DOHH2 (cell line): ENCODE measurements around the gene RRBP1.

Experiments
- H3F3A ChIP-seq: fragments of 200-600 bp; sonication (generic), shearing (Covaris generic); 2 replicates; pipeline ENCODE4 v1.6.0; 2016; ENCODE audit warnings: antibody characterized with exemption, mild to moderate bottlenecking; ENCODE audit not compliant: control insufficient read depth, insufficient read depth
- H3K27ac ChIP-seq: fragments of 200-600 bp; sonication (generic); 2 replicates; pipeline ENCODE4 v1.5.1; 2014; ENCODE audit warnings: low read depth, mild to moderate bottlenecking, low read length, moderate library complexity
- H3K27me3 ChIP-seq: fragments of 200-600 bp; sonication (generic); 2 replicates; pipeline ENCODE4 v1.6.1; 2014; ENCODE audit warnings: mild to moderate bottlenecking, low read length, mixed read lengths; ENCODE audit not compliant: control insufficient read depth
- H3K36me3 ChIP-seq: fragments of 200-600 bp; sonication (generic); 2 replicates; pipeline ENCODE4 v1.6.1; 2014; ENCODE audit warnings: mild to moderate bottlenecking, low read length, moderate library complexity, mixed read lengths; ENCODE audit not compliant: control insufficient read depth
- H3K4me1 ChIP-seq: fragments of 200-600 bp; sonication (generic); 2 replicates; pipeline ENCODE4 v1.6.1; 2014; ENCODE audit warnings: mild to moderate bottlenecking, low read length, mixed read lengths; ENCODE audit not compliant: control insufficient read depth
- H3K4me2 ChIP-seq: fragments of 200-600 bp; sonication (generic); 2 replicates; pipeline ENCODE4 v1.6.0; 2014; ENCODE audit warnings: mild to moderate bottlenecking, low read length, moderate library complexity
- H3K4me3 ChIP-seq: fragments of 200-600 bp; sonication (generic); 2 replicates; pipeline ENCODE4 v1.5.1; 2014; ENCODE audit warnings: mild to moderate bottlenecking, low read length, mixed read lengths
- H3K79me2 ChIP-seq: fragments of 200-600 bp; sonication (generic); 2 replicates; pipeline ENCODE4 v1.6.1; 2014; ENCODE audit warnings: mild to moderate bottlenecking, low read length, mixed read lengths; ENCODE audit not compliant: control insufficient read depth
- H3K9me2 ChIP-seq: fragments of 200-600 bp; sonication (generic); replicated peaks from 2 replicates; pipeline ENCODE4 v1.6.1; 2014; ENCODE audit warnings: mild to moderate bottlenecking, low read length, mixed read lengths; ENCODE audit not compliant: control insufficient read depth
- H3K9me3 ChIP-seq: fragments of 200-600 bp; sonication (generic); 2 replicates; pipeline ENCODE4 v1.6.1; 2014; ENCODE audit warnings: antibody characterized with exemption, low read length, mixed read lengths; ENCODE audit not compliant: control insufficient read depth, insufficient read depth
- H4K20me1 ChIP-seq: fragments of 200-600 bp; sonication (generic); 2 replicates; pipeline ENCODE4 v1.6.0; 2014; ENCODE audit warnings: low read depth, mild to moderate bottlenecking, antibody characterized with exemption, low read length, moderate library complexity; ENCODE audit not compliant: control insufficient read depth, insufficient read depth
- CTCF ChIP-seq: fragments of 200-600 bp; sonication (generic); IDR thresholded peaks from one replicate; pipeline ENCODE4 v1.5.1; 2014; ENCODE audit warnings: antibody characterized with exemption, mild to moderate bottlenecking, low read depth, low read length; ENCODE audit not compliant: poor library complexity, severe bottlenecking
- EZH2phosphoT487 ChIP-seq: fragments of 200-600 bp; sonication (generic); IDR thresholded peaks from 2 replicates; pipeline ENCODE4 v1.6.1; 2017; ENCODE audit warnings: borderline replicate concordance, mild to moderate bottlenecking, antibody characterized with exemption, low read length, moderate library complexity, mixed read lengths

Gene RRBP1

GRCh38 chr20:17606001-17606400, 76.0 kb downstream of the RRBP1 start:
- H3F3A ChIP-seq, result no peaks in the 10 kb centered on the region
- no peaks in the 10 kb centered on the region for H3K27me3 ChIP-seq
- no peaks in the 10 kb centered on the region for H4K20me1 ChIP-seq
- H3K36me3 ChIP-seq, result no peaks in the 10 kb centered on the region; the same call in 1 of the 2 replicates
- H3K4me1 ChIP-seq, result peaks cover 7% of the 10 kb centered on the region
- no peak overlapping the region for H3K4me3 ChIP-seq
- no peak for TF ChIP-seq EZH2phosphoT487
- no peak overlapping the region for H3K4me2 ChIP-seq
- H3K27ac ChIP-seq, result no peak overlapping the region
- H3K9me3 ChIP-seq, result no peaks in the 10 kb centered on the region
- H3K9me2 ChIP-seq, result no peaks in the 10 kb centered on the region
- H3K79me2 ChIP-seq, result no peaks in the 10 kb centered on the region

DNA sequence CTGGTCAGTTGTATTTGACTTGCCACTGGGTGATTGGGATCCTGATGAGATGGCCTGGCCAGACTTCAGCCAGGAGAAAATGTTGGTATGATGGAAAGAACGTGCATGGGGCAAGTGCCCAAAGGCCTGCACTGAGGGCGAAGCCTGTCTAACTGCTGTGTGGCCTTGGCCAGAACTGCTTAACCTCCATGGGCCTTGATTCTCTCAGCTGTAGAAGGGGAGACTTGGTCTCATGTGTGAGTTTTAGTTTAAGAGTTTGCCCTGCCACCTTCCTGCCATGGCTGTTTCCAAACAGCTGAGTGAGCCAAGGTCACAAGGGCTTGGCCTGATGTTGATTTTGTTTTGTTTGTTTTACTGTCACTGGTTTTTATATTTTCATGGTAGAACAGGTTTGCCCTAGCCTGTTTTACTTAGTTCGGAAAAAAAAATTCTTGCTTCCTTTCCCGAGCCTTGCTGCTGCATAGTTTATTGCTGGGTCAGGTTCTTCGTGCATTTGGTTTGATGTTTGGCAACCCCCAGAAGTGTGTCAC, 76.8 kb downstream of the RRBP1 start:
- Histone ChIP-seq H3K9me3 (no peaks in the 10 kb centered on the region), H3K27ac (no peak overlapping the region), H3F3A (no peaks in the 10 kb centered on the region), H4K20me1 (no peaks in the 10 kb centered on the region), H3K36me3 (no peaks in the 10 kb centered on the region; the same call in 1 of the 2 replicates), H3K4me1 (peaks cover 7% of the 10 kb centered on the region), H3K79me2 (no peaks in the 10 kb centered on the region), H3K27me3 (no peaks in the 10 kb centered on the region), H3K4me3 (no peak overlapping the region), H3K9me2 (no peaks in the 10 kb centered on the region), H3K4me2 (no peak overlapping the region)
- TF ChIP-seq CTCF (no peak), EZH2phosphoT487 (no peak)

- 0 out of 2 replicates have a peak, but pooled peaks cover 6% of the 10 kb centered on the region for H3K79me2 ChIP-seq
- H3F3A ChIP-seq, result no peaks in the 10 kb centered on the region
- no peaks in the 10 kb centered on the region for H3K9me3 ChIP-seq
- no peaks in the 10 kb centered on the region; the same call in 1 of the 2 replicates for H3K36me3 ChIP-seq
- no peak overlapping the region for H3K4me2 ChIP-seq
- no peaks in the 10 kb centered on the region; the same call in 1 of the 2 replicates for H4K20me1 ChIP-seq
- no peaks in the 10 kb centered on the region for H3K27me3 ChIP-seq
- peaks cover 7% of the 10 kb centered on the region for H3K4me1 ChIP-seq
- no peaks in the 10 kb centered on the region for H3K9me2 ChIP-seq
- H3K27ac ChIP-seq, result no peak overlapping the region
- H3K4me3 ChIP-seq, result no peak overlapping the region
- TF ChIP-seq CTCF (no peak), EZH2phosphoT487 (no peak)
These were observed 79.5 kb downstream of the RRBP1 start for GRCh38 chr20:17602493-17602892.

GRCh38 chr20:17601957-17602356, 80.1 kb downstream of the RRBP1 start:
- no peaks in the 10 kb centered on the region for H3K9me3 ChIP-seq
- H3K4me3 ChIP-seq, result no peak overlapping the region
- no peaks in the 10 kb centered on the region for H3K9me2 ChIP-seq
- no peaks in the 10 kb centered on the region for H3K27me3 ChIP-seq
- peaks cover 7% of the 10 kb centered on the region for H3K4me1 ChIP-seq
- H3F3A ChIP-seq, result no peaks in the 10 kb centered on the region
- 0 out of 2 replicates have a peak, but pooled peaks cover 6% of the 10 kb centered on the region for H3K79me2 ChIP-seq
- TF ChIP-seq EZH2phosphoT487 (no peak), CTCF (no peak)
- no peak overlapping the region for H3K27ac ChIP-seq
- H3K4me2 ChIP-seq, result no peak overlapping the region
- no peaks in the 10 kb centered on the region; the same call in 1 of the 2 replicates for H3K36me3 ChIP-seq
- H4K20me1 ChIP-seq, result no peaks in the 10 kb centered on the region; the same call in 1 of the 2 replicates
